B cell (primary cell): Measurements from ENCODE around the gene ARNT2. TPM values are rescaled to one million over a fixed set of nuclear protein-coding genes. Genes with fewer than 3 reads are reported as not detected.

Experiments used
- ATAC-seq: fragments of 200-7000 bp; cut with Tn5 transposase; one replicate; pipeline ENCODE4 v1.10.0; 2021; ENCODE audit warnings: low read depth, mild to moderate bottlenecking, moderate number of reproducible peaks, moderate library complexity
- CTCF ChIA-PET: fragments of 350-600 bp; sonication (Branson Sonifier 250); formaldehyde crosslinking; loops from one replicate; lab custom pipeline; 2021; ENCODE audit warnings: antibody characterized with exemption, inconsistent platforms; lab: Charles Lee
- POLR2A ChIA-PET: fragments of 350-600 bp; sonication (Branson Sonifier 250); formaldehyde crosslinking; loops from one replicate; lab custom pipeline; 2021; ENCODE audit warnings: antibody characterized with exemption; lab: Charles Lee
- DNase-seq: peaks from one replicate; pipeline ENCODE4 v3.0.0; 2013
- H2AFZ ChIP-seq: 2 replicates; pipeline ENCODE4 v1.6.1; 2012; ENCODE audit warnings: mild to moderate bottlenecking, low read depth, low read length; ENCODE audit not compliant: insufficient read depth, poor library complexity, severe bottlenecking
- H3K27ac ChIP-seq, 2 donors: 1 replicate in 1 of 2; 2 replicates in 1 of 2; pipeline ENCODE4 v1.5.1; 2012 to 2013; ENCODE audit warnings: low read length in 2 of 2, mild to moderate bottlenecking in 2 of 2, moderate library complexity in 1 of 2
- H3K27me3 ChIP-seq, 4 experiments: fragments of 200-600 bp in 1 of 4; sonication (generic) in 1 of 4; replicated peaks in 1 of 4; 1 replicate in 2 of 4; 2 replicates in 2 of 4; pipeline versions ENCODE4 v1.6.1 to v1.7.0; 2013 to 2016; ENCODE audit warnings: low read length in 3 of 4, mild to moderate bottlenecking in 2 of 4, mixed read lengths in 1 of 4, moderate library complexity in 1 of 4; ENCODE audit not compliant: insufficient read depth in 4 of 4, control insufficient read depth in 3 of 4; ENCODE audit errors: control extremely low read depth in 1 of 4
- H3K36me3 ChIP-seq, 2 experiments: replicated peaks in 1 of 2; 1 replicate in 1 of 2; 2 replicates in 1 of 2; pipeline versions ENCODE4 v1.6.1 to v1.7.1; 2013; ENCODE audit warnings: low read length in 1 of 2; ENCODE audit not compliant: insufficient read depth in 2 of 2, control insufficient read depth in 1 of 2; ENCODE audit errors: control extremely low read depth in 1 of 2, extremely low read depth in 1 of 2
- H3K4me1 ChIP-seq, 2 donors: fragments of 200-600 bp in 1 of 2; sonication (generic) in 1 of 2; 1 replicate in 1 of 2; 2 replicates in 1 of 2; pipeline versions ENCODE4 v1.5.1 to v1.6.1; 2013 to 2017; ENCODE audit warnings: low read length in 2 of 2; ENCODE audit not compliant: control insufficient read depth in 2 of 2, insufficient read depth in 2 of 2
- H3K4me2 ChIP-seq: replicated peaks from 2 replicates; pipeline ENCODE3; 2012; ENCODE audit warnings: mild to moderate bottlenecking, low read depth, low read length; ENCODE audit not compliant: poor library complexity, severe bottlenecking
- H3K4me3 ChIP-seq, 5 experiments: fragments of 200-600 bp in 1 of 5; sonication (generic) in 1 of 5; 1 replicate in 3 of 5; 2 replicates in 2 of 5; pipeline versions ENCODE4 v1.5.1 to v1.7.0; 2011 to 2016; ENCODE audit warnings: low read length in 4 of 5, mild to moderate bottlenecking in 4 of 5, low read depth in 2 of 5, control low read depth in 1 of 5, moderate library complexity in 1 of 5; ENCODE audit not compliant: insufficient read depth in 1 of 5; ENCODE audit errors: control extremely low read depth in 1 of 5, extremely low read depth in 1 of 5
- H3K79me2 ChIP-seq: fragments of 200-600 bp; sonication (generic); one replicate; pipeline ENCODE4 v1.6.0; 2016; ENCODE audit warnings: low read length; ENCODE audit not compliant: control insufficient read depth, insufficient read depth
- H3K9ac ChIP-seq: fragments of 200-600 bp; sonication (generic); 2 replicates; pipeline ENCODE4 v1.6.1; 2017; ENCODE audit warnings: mild to moderate bottlenecking, low read length, moderate library complexity
- H3K9me3 ChIP-seq, 3 donors: one replicate each; pipeline versions ENCODE4 v1.6.1 to v1.7.1; 2013; ENCODE audit warnings: low read length in 2 of 3; ENCODE audit not compliant: control insufficient read depth in 2 of 3, insufficient read depth in 1 of 3; ENCODE audit errors: control extremely low read depth in 1 of 3
- H4K20me1 ChIP-seq: 2 replicates; pipeline ENCODE4 v1.6.0; 2012; ENCODE audit warnings: mild to moderate bottlenecking, low read length; ENCODE audit not compliant: insufficient read depth, control insufficient read depth, poor library complexity, severe bottlenecking
- H3K27ac Mint-ChIP-seq: one replicate; pipeline ENCODE4 v1.8.0; 2021; ENCODE audit warnings: mixed read lengths
- H3K27me3 Mint-ChIP-seq: one replicate; pipeline ENCODE4 v1.8.0; 2021; ENCODE audit warnings: mixed read lengths
- H3K4me1 Mint-ChIP-seq: one replicate; pipeline ENCODE4 v1.8.0; 2021; ENCODE audit warnings: mixed read lengths
- H3K4me3 Mint-ChIP-seq: one replicate; pipeline ENCODE4 v1.8.0; 2021; ENCODE audit warnings: mixed read lengths
- H3K9me3 Mint-ChIP-seq: one replicate; pipeline ENCODE4 v1.8.0; 2022; ENCODE audit warnings: mixed read lengths; ENCODE audit not compliant: insufficient read depth
- CTCF ChIP-seq: fragments of 200-600 bp; IDR thresholded peaks from one replicate; pipeline ENCODE4 v1.8.0; 2022; ENCODE audit warnings: antibody characterized with exemption, mild to moderate bottlenecking
- EZH2 ChIP-seq: IDR thresholded peaks from 2 replicates; pipeline ENCODE4 v1.6.1; 2012; ENCODE audit warnings: borderline replicate concordance, low read depth, mild to moderate bottlenecking, moderate library complexity, low read length; ENCODE audit not compliant: insufficient read depth, poor library complexity, severe bottlenecking
- WGBS: methylation state at CpG from one replicate; pipeline ENCODE4 v1.1.5; 2013; ENCODE audit warnings: missing lambda C conversion rate; ENCODE audit not compliant: insufficient coverage; 5-methylcytosine and 5-hydroxymethylcytosine counted together
- intact Hi-C: fragments of 100-400 bp; cut with micrococcal nuclease; formaldehyde crosslinking; loops from one replicate; pipeline ENCODE4 v1.10.0; 2022
- polyA plus RNA-seq: library from polyadenylated mRNA; depleted of rRNA; stranded (reverse); fragments of >200 nt; gene quantifications from 2 replicates; pipeline ENCODE4 v1.2.3, GENCODE V29; 2012
- total RNA-seq, 2 donors: library from RNA; stranded (reverse); fragments of 120-200 nt in 1 of 2; gene quantifications; 1 replicate in 1 of 2; 2 replicates in 1 of 2; pipeline versions ENCODE4 v1.2.3 to v1.2.4, GENCODE V29; 2013 to 2022

Gene ARNT2
- total and polyA plus RNA-seq, 2 donors (not counting 1 experiment from before 2014, with no cell fraction given) = not detected

GRCh38 chr15:80633221-80633620 is 229.0 kb downstream of the ARNT2 start:
- ChIA-PET POLR2A (no interaction called here), CTCF (no interaction called here)
- no peaks in the 10 kb centered on the region for H3K36me3 ChIP-seq
- ATAC-seq (no peak), DNase-seq (no peak)
- no peak overlapping the region for H3K4me2 ChIP-seq
- TF ChIP-seq CTCF (no peak), EZH2 (no peak)
- no peaks in the 10 kb centered on the region for H3K27me3 ChIP-seq
- Mint-ChIP-seq H3K9me3 (no peaks in the 10 kb centered on the region), H3K27me3 (peaks cover 4% of the 10 kb centered on the region), H3K4me3 (no peak overlapping the region), H3K27ac (no peak overlapping the region), H3K4me1 (no peaks in the 10 kb centered on the region)
- H3K9ac ChIP-seq = no peak overlapping the region
- H2AFZ ChIP-seq = no peak overlapping the region
- no peaks in the 10 kb centered on the region for H4K20me1 ChIP-seq
- H3K79me2 ChIP-seq = no peaks in the 10 kb centered on the region
- intact Hi-C loops = no loop called here
- no peak overlapping the region for H3K27ac ChIP-seq
- H3K4me3 ChIP-seq = no peak overlapping the region
- H3K9me3 ChIP-seq = no peaks in the 10 kb centered on the region
- no peaks in the 10 kb centered on the region for H3K4me1 ChIP-seq

GRCh38 chr15:80635953-80636352 is 231.8 kb downstream of the ARNT2 start:
- Mint-ChIP-seq H3K27ac (no peak overlapping the region), H3K4me3 (no peak overlapping the region), H3K27me3 (peaks cover 7% of the 10 kb centered on the region), H3K9me3 (no peaks in the 10 kb centered on the region), H3K4me1 (no peaks in the 10 kb centered on the region)
- no peak overlapping the region for H3K9ac ChIP-seq
- CTCF ChIA-PET = no interaction called here
- POLR2A ChIA-PET = no interaction called here
- H2AFZ ChIP-seq = no peak overlapping the region
- no peak overlapping the region for H3K4me3 ChIP-seq
- no peaks in the 10 kb centered on the region for H4K20me1 ChIP-seq
- no peak for ATAC-seq
- no peaks in the 10 kb centered on the region for H3K4me1 ChIP-seq
- intact Hi-C loops = no loop called here
- H3K4me2 ChIP-seq = no peak overlapping the region
- H3K27me3 ChIP-seq = no peaks in the 10 kb centered on the region
- H3K27ac ChIP-seq = no peak overlapping the region
- 96% methylated on average over 4 of the region's 5 CpGs for WGBS
- DNase-seq = no peak
- TF ChIP-seq EZH2 = no peak
- no peak for TF ChIP-seq CTCF
- H3K9me3 ChIP-seq = no peaks in the 10 kb centered on the region
- no peaks in the 10 kb centered on the region for H3K36me3 ChIP-seq
- H3K79me2 ChIP-seq = no peaks in the 10 kb centered on the region
